ENCODE measurements around the gene CD3G. TPM values are rescaled to one million over a fixed set of nuclear protein-coding genes. Genes with fewer than 3 reads are reported as not detected.

The CD3G gene
- polyA plus RNA-seq, 3 donors = 0.84 to 1.9 TPM; not detected in 1

- no peak overlapping the region for H3K4me2 ChIP-seq (replicated peaks; ENCODE audit: extremely low read depth, low read length, poor library complexity, severe bottlenecking)
- peaks cover 2 to 6% (median 4%) of the 10 kb centered on the region in 3 donors for H3K27me3 Mint-ChIP-seq (ENCODE audit: low read depth in 3 of 3)
- no peak overlapping the region for H3K27ac ChIP-seq (ENCODE audit: low read depth in 1 of 2, low read length in 2 of 2)
- no peak for DNase-seq
- H3K36me3 Mint-ChIP-seq = no peaks in the 10 kb centered on the region
- H3K4me3 Mint-ChIP-seq = no peak overlapping the region
- no peaks in the 10 kb centered on the region for H4K20me1 ChIP-seq (ENCODE audit: insufficient read depth, low read length)
- H3K9me3 Mint-ChIP-seq = peaks cover 0 to 4% (median 0%) of the 10 kb centered on the region in 7 donors
- no peak for TF ChIP-seq CTCF (IDR thresholded peaks at IDR 0.05)
- H3K9ac ChIP-seq (ENCODE audit: insufficient read depth, low read length, poor library complexity, severe bottlenecking) = no peak overlapping the region
- H3K27ac Mint-ChIP-seq = no peak overlapping the region
- intact Hi-C loops (cut with micrococcal nuclease) = no loop called here
- H2AFZ ChIP-seq (ENCODE audit: insufficient read depth, low read depth, low read length, poor library complexity, severe bottlenecking) = no peak overlapping the region
- no peaks in the 10 kb centered on the region for H3K79me2 ChIP-seq (ENCODE audit: insufficient read depth, low read length)
- no peak overlapping the region for H3K4me3 ChIP-seq (replicated peaks in 1 of 3; ENCODE audit: low read depth in 2 of 3, low read length in 3 of 3)
- no peaks in the 10 kb centered on the region for H3K27me3 ChIP-seq (ENCODE audit: control insufficient read depth in 2 of 2, insufficient read depth in 2 of 2, low read length in 2 of 2)
- H3K4me1 ChIP-seq (ENCODE audit: control insufficient read depth in 1 of 2, insufficient read depth in 2 of 2, low read length in 2 of 2) = peaks cover 10 to 21% of the 10 kb centered on the region in 2 donors
- H3K4me1 Mint-ChIP-seq = peaks cover 19% of the 10 kb centered on the region
- no peaks in the 10 kb centered on the region for H3K9me3 ChIP-seq (replicated peaks in 1 of 2; ENCODE audit: control insufficient read depth in 1 of 2, insufficient read depth in 1 of 2, low read length in 2 of 2)
- no peaks in the 10 kb centered on the region for H3K36me3 ChIP-seq (replicated peaks in 1 of 2; ENCODE audit: control insufficient read depth in 1 of 2, insufficient read depth in 2 of 2, low read length in 2 of 2)
Measured at GRCh38 chr11:118325283-118325682, 18.9 kb upstream of the CD3G start.

- Histone ChIP-seq H3K4me1 (ENCODE audit: control insufficient read depth in 1 of 2, insufficient read depth in 2 of 2, low read length in 2 of 2) (no peaks in the 10 kb centered on the region), H3K9ac (ENCODE audit: insufficient read depth, low read length, poor library complexity, severe bottlenecking) (no peak overlapping the region), H3K4me2 (replicated peaks; ENCODE audit: extremely low read depth, low read length, poor library complexity, severe bottlenecking) (no peak overlapping the region), H3K9me3 (replicated peaks in 1 of 2; ENCODE audit: control insufficient read depth in 1 of 2, insufficient read depth in 1 of 2, low read length in 2 of 2) (no peaks in the 10 kb centered on the region), H3K36me3 (replicated peaks in 1 of 2; ENCODE audit: control insufficient read depth in 1 of 2, insufficient read depth in 2 of 2, low read length in 2 of 2) (no peaks in the 10 kb centered on the region), H4K20me1 (ENCODE audit: insufficient read depth, low read length) (no peaks in the 10 kb centered on the region), H2AFZ (ENCODE audit: insufficient read depth, low read depth, low read length, poor library complexity, severe bottlenecking) (no peak overlapping the region), H3K4me3 (replicated peaks in 1 of 3; ENCODE audit: low read depth in 2 of 3, low read length in 3 of 3) (no peak overlapping the region), H3K27ac (ENCODE audit: low read depth in 1 of 2, low read length in 2 of 2) (no peak overlapping the region), H3K79me2 (ENCODE audit: insufficient read depth, low read length) (no peaks in the 10 kb centered on the region), H3K27me3 (ENCODE audit: control insufficient read depth in 2 of 2, insufficient read depth in 2 of 2, low read length in 2 of 2) (no peaks in the 10 kb centered on the region)
- no peak for TF ChIP-seq CTCF (IDR thresholded peaks at IDR 0.05)
- Mint-ChIP-seq H3K36me3 (no peaks in the 10 kb centered on the region), H3K4me3 (no peak overlapping the region), H3K27ac (no peak overlapping the region), H3K27me3 (ENCODE audit: low read depth in 3 of 3) (peaks cover 2 to 6% (median 6%) of the 10 kb centered on the region in 3 donors), H3K9me3 (peaks cover 0 to 6% (median 4%) of the 10 kb centered on the region in 7 donors), H3K4me1 (peaks cover 2% of the 10 kb centered on the region)
- intact Hi-C loops (cut with micrococcal nuclease) = no loop called here
- DNase-seq = no peak
Measured at GRCh38 chr11:118328745-118329144, 15.4 kb upstream of the CD3G start.

Data from CD14-positive monocyte (primary cell).